Transverse colon (tissue), 4 donors: ENCODE measurements around the gene ZNF146. TPM values are rescaled to one million over a fixed set of nuclear protein-coding genes. Genes with fewer than 3 reads are reported as not detected.
"Not testable (repeated sequence)": the region's sequence is repeated elsewhere in the genome, so short reads cannot be mapped to it uniquely, and the experiment has no call there.

Experiments
- DNase-seq: peaks from one replicate; pipeline ENCODE4 v3.0.0-alpha.2; 2019
- H3K27ac ChIP-seq, 4 donors: fragments of 200-600 bp; sonication (generic); 2 replicates each; pipeline ENCODE4 v1.5.1; 2016 to 2018; ENCODE audit warnings: inconsistent platforms in 4 of 4
- H3K27me3 ChIP-seq: fragments of 200-600 bp; sonication (generic); 2 replicates; pipeline ENCODE4 v1.5.1; 2017; ENCODE audit warnings: inconsistent platforms
- H3K36me3 ChIP-seq, 4 donors: fragments of 200-600 bp; sonication (generic); 2 replicates each; pipeline ENCODE4 v1.5.1; 2017 to 2019; ENCODE audit warnings: inconsistent platforms in 4 of 4
- H3K4me1 ChIP-seq, 4 donors: fragments of 200-600 bp; sonication (generic); 2 replicates each; pipeline ENCODE4 v1.5.1; 2017 to 2020; ENCODE audit warnings: inconsistent platforms in 4 of 4
- H3K4me3 ChIP-seq, 4 donors: fragments of 200-600 bp; sonication (generic); 1 replicate in 1 of 4; 2 replicates in 3 of 4; pipeline versions ENCODE4 v1.5.1 to v1.6.1; 2017 to 2019; ENCODE audit warnings: inconsistent platforms in 4 of 4
- H3K9me3 ChIP-seq, 2 donors: fragments of 200-600 bp; sonication (generic); 2 replicates each; pipeline ENCODE4 v1.5.1; 2017 to 2019; ENCODE audit warnings: inconsistent platforms in 2 of 2
- EP300 ChIP-seq: sonication (generic); formaldehyde crosslinking; IDR thresholded peaks from one replicate; pipeline ENCODE4 v1.6.1; 2017; ENCODE audit warnings: antibody characterized with exemption, low read depth
- POLR2A ChIP-seq: fragments of 450-650 bp; IDR thresholded peaks from one replicate; pipeline ENCODE4 v1.6.1; 2016; ENCODE audit warnings: antibody characterized with exemption, mild to moderate bottlenecking, moderate library complexity
- POLR2AphosphoS5 ChIP-seq, 3 donors: sonication (generic); formaldehyde crosslinking; IDR thresholded peaks; one replicate each; pipeline ENCODE4 v1.6.1; 2016; ENCODE audit warnings: antibody characterized with exemption in 3 of 3
- WGBS, 2 donors: methylation state at CpG; one replicate each; pipeline ENCODE4 v1.1.5; 2018; ENCODE audit warnings: low coverage in 1 of 2; 5-methylcytosine and 5-hydroxymethylcytosine counted together
- in situ Hi-C, 4 donors: fragments of 200-750 bp; cut with MboI; loops; one replicate each; pipeline versions ENCODE4 v1.15.0 to v1.15.1; 2017; ENCODE audit warnings: low sequenced_read_pairs in 3 of 4, low pct_ligation_motif_present in 1 of 4, low pct_unique_long_range_greater_than_20kb in 1 of 4
- intact Hi-C: fragments of 100-400 bp; cut with DNase I; formaldehyde crosslinking; loops from one replicate; pipeline ENCODE4 v1.15.1; 2023; ENCODE audit warnings: low total_unique reads
- total RNA-seq, 4 donors: library from RNA; depleted of rRNA; stranded (reverse); fragments of >200 nt; gene quantifications; one replicate each; pipeline ENCODE4 v1.1.0, GENCODE V29; 2016
- TF ChIP-seq, protein P1 (sequence below), 5 experiments: fragments of 200-600 bp in 3 of 5; fragments of 450-650 bp in 2 of 5; sonication (generic) in 3 of 5; IDR thresholded peaks; 1 replicate in 2 of 5; 2 replicates in 3 of 5; pipeline ENCODE4 v1.5.1; 2016 to 2017; ENCODE audit warnings: antibody characterized with exemption in 5 of 5, inconsistent platforms in 3 of 5, mild to moderate bottlenecking in 2 of 5, moderate library complexity in 1 of 5

ZNF146 gene
- 100 to 1,000 TPM in 1 of 4 donors, 10 to 100 TPM in 3; 10.8 to 105 (median 52.2) TPM for total RNA-seq

DNA sequence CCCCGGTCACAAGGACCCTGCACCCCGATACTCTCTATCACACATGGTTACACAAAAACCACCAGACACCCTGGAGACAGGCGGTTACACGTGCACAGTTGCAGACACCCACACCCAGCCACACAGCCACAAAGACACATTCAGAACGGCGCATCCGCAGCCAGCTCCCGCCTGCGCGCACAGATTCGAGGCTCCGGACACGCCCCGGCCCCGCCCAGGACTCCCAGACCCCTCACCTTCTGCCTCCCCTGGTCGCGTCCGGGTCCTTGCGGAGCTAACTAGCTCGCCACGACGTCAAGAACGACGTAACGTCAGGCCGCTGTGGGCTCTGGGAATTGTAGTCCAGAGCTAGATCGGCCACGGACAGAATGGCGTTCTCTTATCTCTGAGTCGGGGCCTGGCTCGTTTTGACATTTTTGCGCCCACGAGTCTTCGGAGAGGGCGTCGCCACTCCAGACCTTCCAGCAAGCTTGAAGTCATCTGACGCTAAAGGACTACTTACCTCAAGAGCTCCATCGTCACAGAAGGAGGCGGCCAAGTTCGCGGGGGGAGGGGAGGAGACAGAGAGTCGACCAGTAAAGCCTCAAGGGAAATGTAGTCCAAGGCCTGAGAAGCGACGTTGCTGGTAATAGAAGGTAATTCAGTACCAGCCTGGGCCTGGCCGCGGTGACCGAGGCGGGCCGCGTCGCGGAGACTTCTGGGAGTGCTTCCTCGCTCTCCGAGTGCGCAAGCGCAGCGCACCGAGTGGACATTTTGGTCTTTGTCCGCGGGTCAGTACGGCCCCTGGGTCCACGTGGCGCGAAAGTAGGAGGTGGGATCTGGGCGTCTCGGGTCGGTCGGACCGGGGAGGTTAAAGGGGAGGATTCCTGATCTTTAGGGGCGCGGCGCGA lies at the start of gene ZNF146, which contains the start of gene ZNF565:
Gene ZNF146 (plus strand): TSS at position 721 of the 890 bp plus-strand sequence. CDS start 21,335 bp downstream, outside the sequence.
Gene ZNF565 (minus strand): TSS at position 280 of the 890 bp plus-strand sequence. CDS start 12,680 bp downstream, outside the sequence.
- TF ChIP-seq POLR2A (peak; percentile 78), POLR2AphosphoS5 (IDR thresholded peaks at IDR 0.05) (peak; percentile 81 to 86 (median 83)), EP300 (no peak)
- TF ChIP-seq, protein P1, sequence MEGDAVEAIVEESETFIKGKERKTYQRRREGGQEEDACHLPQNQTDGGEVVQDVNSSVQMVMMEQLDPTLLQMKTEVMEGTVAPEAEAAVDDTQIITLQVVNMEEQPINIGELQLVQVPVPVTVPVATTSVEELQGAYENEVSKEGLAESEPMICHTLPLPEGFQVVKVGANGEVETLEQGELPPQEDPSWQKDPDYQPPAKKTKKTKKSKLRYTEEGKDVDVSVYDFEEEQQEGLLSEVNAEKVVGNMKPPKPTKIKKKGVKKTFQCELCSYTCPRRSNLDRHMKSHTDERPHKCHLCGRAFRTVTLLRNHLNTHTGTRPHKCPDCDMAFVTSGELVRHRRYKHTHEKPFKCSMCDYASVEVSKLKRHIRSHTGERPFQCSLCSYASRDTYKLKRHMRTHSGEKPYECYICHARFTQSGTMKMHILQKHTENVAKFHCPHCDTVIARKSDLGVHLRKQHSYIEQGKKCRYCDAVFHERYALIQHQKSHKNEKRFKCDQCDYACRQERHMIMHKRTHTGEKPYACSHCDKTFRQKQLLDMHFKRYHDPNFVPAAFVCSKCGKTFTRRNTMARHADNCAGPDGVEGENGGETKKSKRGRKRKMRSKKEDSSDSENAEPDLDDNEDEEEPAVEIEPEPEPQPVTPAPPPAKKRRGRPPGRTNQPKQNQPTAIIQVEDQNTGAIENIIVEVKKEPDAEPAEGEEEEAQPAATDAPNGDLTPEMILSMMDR (IDR thresholded peaks at IDR 0.05), result peak in 3 of 5 experiments; percentile 21 to 66 (median 57)
- Histone ChIP-seq H3K27me3 (no peaks in the 10 kb centered on the region), H3K9me3 (no peaks in the 10 kb centered on the region), H3K36me3 (peaks cover 0 to 9% (median 2%) of the 10 kb centered on the region in 4 donors), H3K27ac (peak within 1 kb of the TSS; percentile 90 to 93 (median 92)), H3K4me3 (peak within 1 kb of the TSS; percentile 65 to 87 (median 75)), H3K4me1 (peaks cover 4 to 17% (median 10%) of the 10 kb centered on the region in 4 donors)
- DNase-seq, result peak; percentile 98
- in situ Hi-C loops (loop anchor here in 1 of 4 donors (25.0 kb wide), 1 partner anchor 273 kb away; the partner anchor contains the start of gene ZNF566), intact Hi-C loops (no loop called here)
- 1% methylated on average over 73 of the region's 73 CpGs; no CpG with 5 or more reads in 1 of the 2 donors for WGBS, 2 donors

DNA sequence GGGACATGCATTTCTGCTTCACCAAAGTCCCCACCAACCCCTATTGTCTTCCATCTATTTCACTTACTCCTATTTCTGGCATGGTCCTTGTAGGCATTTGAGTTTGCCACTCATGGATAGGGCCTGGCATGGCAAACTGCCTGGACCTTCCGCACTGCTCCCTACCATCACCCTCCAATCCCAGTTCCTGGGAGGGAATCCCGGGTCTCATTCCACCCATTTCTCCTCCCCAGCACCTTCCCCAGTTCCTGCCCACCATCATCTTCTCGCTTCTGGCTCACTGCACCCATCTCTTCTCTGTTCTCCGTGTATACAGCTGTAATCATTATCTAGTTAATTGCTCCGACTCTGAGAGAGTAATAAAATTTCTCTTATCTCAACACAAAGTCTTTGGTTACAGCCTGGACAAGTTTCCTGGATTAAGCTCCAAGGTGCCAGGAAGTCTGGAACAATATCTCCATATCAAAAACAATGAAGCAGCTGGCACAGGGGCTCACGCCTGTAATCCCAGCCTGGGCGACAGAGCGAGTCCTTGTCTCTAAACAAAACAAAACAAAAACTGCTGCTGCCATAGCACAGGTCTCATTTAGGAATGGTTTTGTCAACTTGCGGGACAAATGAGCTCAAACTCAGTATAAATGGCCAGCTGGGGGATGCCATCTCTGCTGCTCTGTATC lies 45.7 kb upstream of the ZNF146 start:
- TF ChIP-seq, protein P1 (IDR thresholded peaks at IDR 0.05), result no peak
- TF ChIP-seq POLR2AphosphoS5 (IDR thresholded peaks at IDR 0.05) (peak in 2 of 3 donors; percentile 18 to 57), EP300 (no peak), POLR2A (peak; percentile 31)
- peak; percentile 57 for DNase-seq
- intact Hi-C loops (no loop called here), in situ Hi-C loops (loop anchor here in 1 of 4 donors (5.0 kb wide), 1 partner anchor 37 kb away; no protein-coding TSS in a partner anchor)
- Histone ChIP-seq H3K36me3 (peaks cover 0 to 6% (median 0%) of the 10 kb centered on the region in 4 donors), H3K27me3 (no peaks in the 10 kb centered on the region), H3K4me1 (peaks cover 0 to 21% (median 16%) of the 10 kb centered on the region in 4 donors), H3K9me3 (no peaks in the 10 kb centered on the region), H3K4me3 (no peak overlapping the region), H3K27ac (peak overlapping the region; percentile 84 to 89 (median 85))
- WGBS, 2 donors, result 35 to 50% methylated on average over 8 to 9 of the region's 9 CpGs

DNA sequence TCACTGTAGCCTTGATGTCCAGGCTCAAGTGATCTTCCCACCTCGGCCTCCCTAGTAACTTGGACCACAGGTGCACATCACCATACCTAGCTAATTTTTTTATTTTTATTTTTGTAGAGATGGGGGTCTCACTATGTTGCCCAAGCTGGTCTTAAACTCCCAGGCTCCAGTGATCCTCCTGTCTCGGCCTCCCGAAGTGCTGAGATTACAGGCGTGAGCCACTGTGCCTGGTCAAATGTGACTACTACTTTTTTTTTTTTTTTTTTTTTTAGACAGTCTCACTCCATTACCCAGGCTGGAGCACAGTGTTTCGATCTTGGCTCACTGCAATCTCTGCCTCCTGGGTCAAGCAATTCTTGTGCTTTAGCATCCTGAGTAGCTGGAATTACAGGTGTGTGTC lies 42.1 kb upstream of the ZNF146 start:
- Histone ChIP-seq H3K36me3 (no peaks in the 10 kb centered on the region), H3K9me3 (no peaks in the 10 kb centered on the region), H3K27me3 (no peaks in the 10 kb centered on the region), H3K27ac (no peak overlapping the region), H3K4me3 (no peak overlapping the region), H3K4me1 (peaks cover 0 to 21% (median 16%) of the 10 kb centered on the region in 4 donors)
- DNase-seq, result no peak
- 92 to 96% methylated on average over 5 of the region's 5 CpGs for WGBS, 2 donors
- intact Hi-C loops, result no loop called here
- no peak for TF ChIP-seq POLR2AphosphoS5 (IDR thresholded peaks at IDR 0.05)
- TF ChIP-seq, protein P1 (IDR thresholded peaks at IDR 0.05), result no peak
- TF ChIP-seq POLR2A, result no peak
- no peak for TF ChIP-seq EP300
- in situ Hi-C loops, result loop anchor here in 2 of 4 donors (5.0 kb wide), 2 partner anchors 41 to 46 kb away; no protein-coding TSS in a partner anchor

DNA sequence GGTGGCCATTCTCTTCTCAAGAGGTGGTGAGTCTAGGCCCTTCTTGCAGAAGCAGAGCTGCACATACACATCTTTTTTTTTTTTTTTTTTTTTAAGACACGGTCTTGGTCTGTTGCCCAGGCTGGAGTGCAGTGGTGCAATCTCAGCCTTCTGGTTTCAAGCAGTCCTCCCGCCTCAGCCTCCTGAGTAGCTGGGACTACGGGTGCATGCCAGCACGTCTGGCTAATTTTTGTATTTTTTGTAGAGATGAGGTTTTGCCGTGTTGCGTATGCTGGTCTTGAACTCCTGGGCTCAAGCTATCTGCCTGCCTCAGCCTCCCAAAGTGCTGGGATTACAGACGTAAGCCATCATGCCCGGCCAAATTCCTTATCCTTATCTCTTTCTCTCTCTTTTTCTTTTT lies 41.1 kb upstream of the ZNF146 start:
- in situ Hi-C loops, result loop anchor here in 2 of 4 donors (5.0 kb wide), 2 partner anchors 42 to 47 kb away; no protein-coding TSS in a partner anchor
- H3K9me3 ChIP-seq, DNase-seq, H3K27ac ChIP-seq, intact Hi-C loops, H3K27me3 ChIP-seq, H3K36me3 ChIP-seq, H3K4me3 ChIP-seq: not testable (repeated sequence)
- WGBS, 2 donors, result 82 to 90% methylated on average over 2 to 8 of the region's 8 CpGs
- H3K4me1 ChIP-seq, result peaks cover 0 to 18% (median 12%) of the 10 kb centered on the region in 4 donors

DNA sequence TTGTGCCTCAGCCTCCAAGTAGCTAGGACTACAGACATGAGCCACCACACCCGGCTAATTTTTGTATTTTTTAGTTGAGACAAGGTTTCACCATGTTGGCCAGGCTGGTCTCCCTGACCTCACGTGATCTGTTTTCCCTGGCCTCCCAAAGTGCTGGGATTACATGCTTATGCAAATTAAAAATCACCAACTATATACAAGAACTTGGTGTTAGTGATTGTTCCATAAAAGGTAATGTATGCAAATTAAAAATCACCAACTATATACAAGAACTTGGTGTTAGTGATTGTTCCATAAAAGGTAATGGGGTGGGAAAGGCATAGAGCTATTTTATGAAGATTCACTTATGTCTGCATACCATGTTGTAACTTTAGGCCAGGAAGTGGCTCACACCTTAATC lies 35.8 kb upstream of the ZNF146 start:
- 57 to 62% methylated on average over 2 of the region's 2 CpGs for WGBS, 2 donors
- intact Hi-C loops, result not testable (repeated sequence)

More for the DNA sequence above, 35.8 kb upstream of the ZNF146 start:
- H3K9me3 ChIP-seq, H3K4me3 ChIP-seq, in situ Hi-C loops, H3K36me3 ChIP-seq, H3K4me1 ChIP-seq, H3K27ac ChIP-seq, H3K27me3 ChIP-seq, DNase-seq: not testable (repeated sequence)
